ENCODE measurements around the gene BRSK2.
"Not testable (repeated sequence)": the region's sequence is repeated elsewhere in the genome, so short reads cannot be mapped to it uniquely, and the experiment has no call there.

BRSK2 gene

GRCh38 chr11:1501421-1502167 is 111.9 kb downstream of the BRSK2 start:
- DNase-seq = no peak

- DNase-seq = no peak
Observed at GRCh38 chr11:1502168-1502953, 112.6 kb downstream of the BRSK2 start.

GRCh38 chr11:1502954-1503707 is 113.4 kb downstream of the BRSK2 start:
- no peak for DNase-seq

- no peak for DNase-seq
Observed at GRCh38 chr11:1503708-1504104, 114.0 kb downstream of the BRSK2 start.

GRCh38 chr11:1504138-1504537 is 114.4 kb downstream of the BRSK2 start:
- no peak for DNase-seq

- DNase-seq = no peak
Observed at GRCh38 chr11:1504581-1505290, 115.0 kb downstream of the BRSK2 start.

- no peak for DNase-seq
Observed at GRCh38 chr11:1505480-1505879, 115.7 kb downstream of the BRSK2 start.

GRCh38 chr11:1506981-1507380 is 117.2 kb downstream of the BRSK2 start:
- no peak for DNase-seq

GRCh38 chr11:1507381-1508140 is 117.8 kb downstream of the BRSK2 start:
- DNase-seq = no peak

GRCh38 chr11:1508491-1508891 is 118.8 kb downstream of the BRSK2 start:
- DNase-seq = no peak

GRCh38 chr11:1508986-1509385 is 119.3 kb downstream of the BRSK2 start:
- DNase-seq = no peak

- DNase-seq = no peak
Observed at GRCh38 chr11:1509626-1510255, 120.0 kb downstream of the BRSK2 start.

GRCh38 chr11:1510351-1510750 is 120.6 kb downstream of the BRSK2 start:
- DNase-seq = not testable (repeated sequence)

GRCh38 chr11:1510928-1511327 is 121.2 kb downstream of the BRSK2 start:
- no peak for DNase-seq

GRCh38 chr11:1511937-1512496 is 122.3 kb downstream of the BRSK2 start:
- DNase-seq = no peak

Data from effector CD4-positive, alpha-beta T cell (primary cell).